ENCODE data around the gene DOC2A.

Gene DOC2A

GRCh38 chr16:30052671-30053372 is 42.0 kb upstream of the DOC2A start:
- DNase-seq (ENCODE audit: low read depth): peak; percentile 94
- peak; percentile 85 for TF ChIP-seq MYC (IDR thresholded peaks at IDR 0.05; ENCODE audit: low read depth, low read length)
- TF ChIP-seq MAX (IDR thresholded peaks at IDR 0.05; ENCODE audit: low read depth, low read length): peak; percentile 89
- TF ChIP-seq, protein P1, sequence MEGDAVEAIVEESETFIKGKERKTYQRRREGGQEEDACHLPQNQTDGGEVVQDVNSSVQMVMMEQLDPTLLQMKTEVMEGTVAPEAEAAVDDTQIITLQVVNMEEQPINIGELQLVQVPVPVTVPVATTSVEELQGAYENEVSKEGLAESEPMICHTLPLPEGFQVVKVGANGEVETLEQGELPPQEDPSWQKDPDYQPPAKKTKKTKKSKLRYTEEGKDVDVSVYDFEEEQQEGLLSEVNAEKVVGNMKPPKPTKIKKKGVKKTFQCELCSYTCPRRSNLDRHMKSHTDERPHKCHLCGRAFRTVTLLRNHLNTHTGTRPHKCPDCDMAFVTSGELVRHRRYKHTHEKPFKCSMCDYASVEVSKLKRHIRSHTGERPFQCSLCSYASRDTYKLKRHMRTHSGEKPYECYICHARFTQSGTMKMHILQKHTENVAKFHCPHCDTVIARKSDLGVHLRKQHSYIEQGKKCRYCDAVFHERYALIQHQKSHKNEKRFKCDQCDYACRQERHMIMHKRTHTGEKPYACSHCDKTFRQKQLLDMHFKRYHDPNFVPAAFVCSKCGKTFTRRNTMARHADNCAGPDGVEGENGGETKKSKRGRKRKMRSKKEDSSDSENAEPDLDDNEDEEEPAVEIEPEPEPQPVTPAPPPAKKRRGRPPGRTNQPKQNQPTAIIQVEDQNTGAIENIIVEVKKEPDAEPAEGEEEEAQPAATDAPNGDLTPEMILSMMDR (IDR thresholded peaks at IDR 0.05; ENCODE audit: low read depth, low read length): no peak
- TF ChIP-seq POLR2A (IDR thresholded peaks at IDR 0.05; ENCODE audit: extremely low read depth, insufficient read length): peak; percentile 47
- H3K4me3 ChIP-seq (ENCODE audit: low read depth, low read length): peak overlapping the region; percentile 79

- DNase-seq (ENCODE audit: low read depth): no peak
- TF ChIP-seq, protein P1 (IDR thresholded peaks at IDR 0.05; ENCODE audit: low read depth, low read length): no peak
- TF ChIP-seq POLR2A (IDR thresholded peaks at IDR 0.05; ENCODE audit: extremely low read depth, insufficient read length) (no peak), MAX (IDR thresholded peaks at IDR 0.05; ENCODE audit: low read depth, low read length) (no peak), MYC (IDR thresholded peaks at IDR 0.05; ENCODE audit: low read depth, low read length) (no peak)
- no peak overlapping the region for H3K4me3 ChIP-seq (ENCODE audit: low read depth, low read length)
Measured at GRCh38 chr16:30051518-30051917, 40.7 kb upstream of the DOC2A start.

DNA sequence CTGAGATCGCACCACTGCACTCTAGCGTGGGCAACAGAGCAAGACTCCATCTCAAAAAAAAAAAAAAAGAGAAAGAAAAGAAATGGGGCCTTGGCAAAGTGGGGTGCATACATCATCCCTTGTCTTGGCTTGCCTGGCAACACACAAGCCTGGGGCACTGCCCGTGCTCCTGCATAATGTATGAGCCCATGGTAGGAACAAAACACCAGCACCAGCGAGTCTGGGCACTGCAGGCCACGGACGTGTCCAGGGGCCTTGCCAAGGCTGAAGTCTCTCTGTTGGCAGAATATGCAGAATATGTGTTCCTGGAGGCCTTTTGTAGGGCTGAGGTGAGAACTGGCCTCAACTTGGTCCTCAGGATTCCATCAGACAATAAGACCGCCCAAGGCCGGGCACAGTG is 39.0 kb upstream of the DOC2A start:
- no peak for DNase-seq (ENCODE audit: low read depth)
- H3K4me3 ChIP-seq (ENCODE audit: low read depth, low read length): no peak overlapping the region
- TF ChIP-seq MYC (IDR thresholded peaks at IDR 0.05; ENCODE audit: low read depth, low read length) (no peak), POLR2A (IDR thresholded peaks at IDR 0.05; ENCODE audit: extremely low read depth, insufficient read length) (no peak), MAX (IDR thresholded peaks at IDR 0.05; ENCODE audit: low read depth, low read length) (no peak)
- TF ChIP-seq, protein P1 (IDR thresholded peaks at IDR 0.05; ENCODE audit: low read depth, low read length): no peak

DNA sequence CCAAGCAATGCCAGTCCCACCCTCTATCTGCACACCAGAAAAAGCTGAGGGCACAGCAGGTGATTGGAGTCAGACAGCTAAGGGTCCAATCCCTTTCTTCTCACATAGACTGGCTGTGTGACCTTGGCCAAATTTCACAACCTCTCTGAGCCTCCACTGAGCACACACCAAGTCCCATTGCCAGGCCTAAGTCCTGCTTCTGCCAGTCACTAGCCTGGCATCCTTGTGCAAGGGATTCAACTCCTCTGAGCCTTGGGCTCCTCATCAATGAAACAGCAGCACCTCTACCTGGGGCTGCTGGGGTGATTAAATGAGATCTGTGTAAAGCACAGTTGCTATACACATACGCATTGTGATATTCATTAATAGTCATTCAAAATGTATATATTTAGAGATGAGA is 35.8 kb upstream of the DOC2A start:
- H3K4me3 ChIP-seq (ENCODE audit: low read depth, low read length): no peak overlapping the region
- DNase-seq (ENCODE audit: low read depth): no peak
- TF ChIP-seq, protein P1 (IDR thresholded peaks at IDR 0.05; ENCODE audit: low read depth, low read length): no peak
- no peak for TF ChIP-seq POLR2A (IDR thresholded peaks at IDR 0.05; ENCODE audit: extremely low read depth, insufficient read length)
- TF ChIP-seq MYC (IDR thresholded peaks at IDR 0.05; ENCODE audit: low read depth, low read length): no peak
- TF ChIP-seq MAX (IDR thresholded peaks at IDR 0.05; ENCODE audit: low read depth, low read length): no peak

DNA sequence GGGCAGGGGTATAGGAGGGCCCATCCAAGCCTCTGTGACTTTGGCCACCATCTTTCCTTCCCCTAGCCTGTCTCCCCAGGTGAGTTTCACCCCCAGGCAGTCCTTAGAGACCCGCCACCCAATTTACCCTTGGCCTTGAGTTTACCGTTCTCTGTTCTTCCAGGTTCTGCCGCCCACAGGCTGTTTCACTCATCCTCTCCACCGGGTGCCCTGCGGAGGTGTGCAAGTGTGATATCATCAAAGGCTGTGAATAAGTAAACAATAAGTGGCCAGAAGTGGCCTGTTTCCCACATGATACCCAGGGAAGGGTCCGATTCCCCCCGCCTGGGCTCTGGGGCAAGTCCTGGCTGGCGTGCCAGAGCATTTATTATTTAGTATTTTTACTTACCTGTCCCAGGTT is 35.4 kb upstream of the DOC2A start:
- TF ChIP-seq, protein P1 (IDR thresholded peaks at IDR 0.05; ENCODE audit: low read depth, low read length): no peak
- no peak for TF ChIP-seq POLR2A (IDR thresholded peaks at IDR 0.05; ENCODE audit: extremely low read depth, insufficient read length)
- no peak for TF ChIP-seq MYC (IDR thresholded peaks at IDR 0.05; ENCODE audit: low read depth, low read length)
- no peak for TF ChIP-seq MAX (IDR thresholded peaks at IDR 0.05; ENCODE audit: low read depth, low read length)
- no peak overlapping the region for H3K4me3 ChIP-seq (ENCODE audit: low read depth, low read length)
- DNase-seq (ENCODE audit: low read depth): no peak
